ENCODE data around the gene SMARCB1.
"Not testable (repeated sequence)": the region's sequence is repeated elsewhere in the genome, so short reads cannot be mapped to it uniquely, and the experiment has no call there.

The SMARCB1 gene

GRCh38 chr22:23850136-23850611 is 63.4 kb downstream of the SMARCB1 start:
- TF ChIP-seq, protein P1, sequence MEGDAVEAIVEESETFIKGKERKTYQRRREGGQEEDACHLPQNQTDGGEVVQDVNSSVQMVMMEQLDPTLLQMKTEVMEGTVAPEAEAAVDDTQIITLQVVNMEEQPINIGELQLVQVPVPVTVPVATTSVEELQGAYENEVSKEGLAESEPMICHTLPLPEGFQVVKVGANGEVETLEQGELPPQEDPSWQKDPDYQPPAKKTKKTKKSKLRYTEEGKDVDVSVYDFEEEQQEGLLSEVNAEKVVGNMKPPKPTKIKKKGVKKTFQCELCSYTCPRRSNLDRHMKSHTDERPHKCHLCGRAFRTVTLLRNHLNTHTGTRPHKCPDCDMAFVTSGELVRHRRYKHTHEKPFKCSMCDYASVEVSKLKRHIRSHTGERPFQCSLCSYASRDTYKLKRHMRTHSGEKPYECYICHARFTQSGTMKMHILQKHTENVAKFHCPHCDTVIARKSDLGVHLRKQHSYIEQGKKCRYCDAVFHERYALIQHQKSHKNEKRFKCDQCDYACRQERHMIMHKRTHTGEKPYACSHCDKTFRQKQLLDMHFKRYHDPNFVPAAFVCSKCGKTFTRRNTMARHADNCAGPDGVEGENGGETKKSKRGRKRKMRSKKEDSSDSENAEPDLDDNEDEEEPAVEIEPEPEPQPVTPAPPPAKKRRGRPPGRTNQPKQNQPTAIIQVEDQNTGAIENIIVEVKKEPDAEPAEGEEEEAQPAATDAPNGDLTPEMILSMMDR (IDR thresholded peaks at IDR 0.05; ENCODE audit: low read depth, low read length): no peak
- no peak overlapping the region for H3K4me3 ChIP-seq (ENCODE audit: low read depth, low read length)

DNA sequence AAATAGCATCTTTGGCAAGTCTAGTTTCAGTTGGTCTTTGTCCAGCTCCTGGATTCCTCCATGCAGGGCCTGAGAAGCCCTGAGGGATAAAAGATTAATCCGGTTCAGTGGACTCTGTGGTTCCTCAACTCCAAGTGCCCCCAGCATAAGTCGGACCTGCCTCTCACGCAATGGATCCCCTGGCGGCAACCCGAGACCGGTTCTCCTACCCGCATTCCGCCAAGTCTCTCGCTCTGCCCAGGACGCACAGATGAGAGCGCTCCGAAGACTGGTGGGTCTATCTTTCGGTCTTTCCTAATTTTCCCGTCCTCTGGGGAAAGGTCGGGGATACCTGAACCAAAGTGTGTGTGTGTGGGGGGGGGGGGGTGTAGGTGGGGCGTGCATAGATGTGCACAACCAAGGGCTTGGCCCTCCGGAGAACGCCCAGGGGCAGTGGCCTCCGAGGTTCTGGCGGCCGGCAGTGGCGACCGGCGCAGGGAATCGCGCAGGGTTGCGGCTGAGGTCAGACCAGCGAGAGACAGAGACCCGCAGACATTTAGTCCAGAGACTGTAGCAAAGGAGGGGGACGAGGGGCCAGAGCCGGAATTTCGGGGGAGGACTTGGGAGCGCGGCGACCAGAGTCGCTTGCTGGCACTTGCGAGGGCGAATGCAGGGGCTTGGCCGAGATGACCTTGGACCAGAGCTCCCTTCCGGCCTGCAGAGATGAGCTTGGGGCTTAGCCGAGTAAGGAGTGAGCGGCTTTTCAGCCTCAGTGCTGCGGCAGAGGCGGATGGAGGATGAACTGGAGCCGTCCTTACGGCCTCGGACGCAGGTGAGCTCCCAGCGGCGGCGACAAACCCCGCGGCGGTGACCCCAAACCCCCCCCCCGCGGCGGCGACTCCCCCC is 70.2 kb downstream of the SMARCB1 start:
- peak overlapping the region; percentile 80 for H3K4me3 ChIP-seq (ENCODE audit: low read depth, low read length)
- TF ChIP-seq, protein P1 (IDR thresholded peaks at IDR 0.05; ENCODE audit: low read depth, low read length): no peak

GRCh38 chr22:23857606-23858483 is 71.1 kb downstream of the SMARCB1 start, which contains the start of gene SLC2A11:
Gene SLC2A11, plus strand, starts transcription at chr22:23857875. Its CDS starts 125 bp downstream, at chr22:23858000.
- peak within 1 kb of the TSS; percentile 80 for H3K4me3 ChIP-seq (ENCODE audit: low read depth, low read length)
- TF ChIP-seq, protein P1 (IDR thresholded peaks at IDR 0.05; ENCODE audit: low read depth, low read length): no peak

GRCh38 chr22:23858484-23858815 is 71.7 kb downstream of the SMARCB1 start:
- H3K4me3 ChIP-seq (ENCODE audit: low read depth, low read length): peak overlapping the region; percentile 80
- TF ChIP-seq, protein P1 (IDR thresholded peaks at IDR 0.05; ENCODE audit: low read depth, low read length): no peak

DNA sequence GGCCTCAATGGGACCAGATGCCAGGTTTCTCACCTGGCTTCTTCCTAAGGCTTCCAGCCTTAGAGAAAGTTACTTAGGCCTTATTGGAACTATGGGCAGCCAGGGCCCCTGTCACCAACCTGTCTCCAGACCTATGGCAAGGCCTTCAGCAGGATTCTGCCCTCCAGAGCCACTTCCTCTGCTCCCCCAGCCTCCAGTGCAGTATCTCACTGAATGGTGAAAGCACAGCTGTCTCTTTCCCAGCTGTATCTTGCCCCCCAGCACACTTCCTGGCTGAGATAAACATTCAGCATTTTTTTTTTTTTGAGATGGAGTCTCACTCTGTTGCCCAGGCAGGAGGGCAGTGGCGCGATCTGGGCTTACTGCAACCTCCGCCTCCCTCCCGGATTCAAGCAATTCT is 72.4 kb downstream of the SMARCB1 start:
- TF ChIP-seq, protein P1 (IDR thresholded peaks at IDR 0.05; ENCODE audit: low read depth, low read length): no peak
- no peak overlapping the region for H3K4me3 ChIP-seq (ENCODE audit: low read depth, low read length)

- H3K4me3 ChIP-seq (ENCODE audit: low read depth, low read length): not testable (repeated sequence)
Measured at GRCh38 chr22:23860187-23860586, 73.4 kb downstream of the SMARCB1 start.

- TF ChIP-seq, protein P1 (IDR thresholded peaks at IDR 0.05; ENCODE audit: low read depth, low read length): peak; percentile 66
- no peak overlapping the region for H3K4me3 ChIP-seq (ENCODE audit: low read depth, low read length)
Measured at GRCh38 chr22:23862103-23862502, 75.3 kb downstream of the SMARCB1 start.

- not testable (repeated sequence) for H3K4me3 ChIP-seq (ENCODE audit: low read depth, low read length)
Measured at GRCh38 chr22:23864499-23865154, 77.9 kb downstream of the SMARCB1 start.

All from WI38 (cell line).